ENCODE measurements around the gene MKRN1. TPM values are rescaled to one million over a fixed set of nuclear protein-coding genes. Genes with fewer than 3 reads are reported as not detected.

Gene MKRN1
- total RNA-seq, 4 donors from 2014 or later: 100 to 194 (median 105) TPM

DNA sequence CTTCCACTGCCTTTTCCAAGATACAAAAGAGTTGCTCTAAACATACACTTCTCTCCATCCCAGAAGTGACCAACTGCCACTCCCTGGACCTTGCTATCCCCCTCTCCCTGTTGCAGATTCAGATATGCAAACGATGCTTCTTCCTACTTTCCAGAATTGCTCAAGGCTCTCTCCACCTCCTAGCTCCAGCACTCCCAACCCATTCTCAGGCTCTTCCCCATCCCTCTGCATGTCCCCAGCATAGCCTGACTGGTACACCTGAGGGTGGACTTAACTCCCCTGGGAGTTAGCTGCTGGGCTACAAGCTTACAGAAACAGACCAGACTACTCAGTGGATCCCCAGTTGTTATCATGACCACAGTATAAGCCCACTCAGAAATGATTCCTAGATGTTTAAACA lies 27.6 kb downstream of the MKRN1 start:
- DNase-seq: no peak
- no peaks in the 10 kb centered on the region for H3K9me3 ChIP-seq
- TF ChIP-seq CTCF (IDR thresholded peaks at IDR 0.05) (no peak), POLR2A (IDR thresholded peaks at IDR 0.05) (no peak)
- peaks cover 0 to 5% (median 0%) of the 10 kb centered on the region in 4 donors for H3K4me1 ChIP-seq
- H3K27me3 ChIP-seq: no peaks in the 10 kb centered on the region
- no peak overlapping the region for H3K27ac ChIP-seq
- H3K4me3 ChIP-seq: no peak overlapping the region
- peaks cover 0 to 47% (median 0%) of the 10 kb centered on the region in 3 donors for H3K36me3 ChIP-seq

- Histone ChIP-seq H3K9me3 (no peaks in the 10 kb centered on the region), H3K27ac (no peak overlapping the region), H3K4me3 (no peak overlapping the region), H3K36me3 (peaks cover 0 to 19% (median 0%) of the 10 kb centered on the region in 3 donors), H3K4me1 (no peaks in the 10 kb centered on the region), H3K27me3 (no peaks in the 10 kb centered on the region)
- no peak for DNase-seq
- TF ChIP-seq CTCF (IDR thresholded peaks at IDR 0.05) (no peak), POLR2A (IDR thresholded peaks at IDR 0.05) (no peak)
Measured at GRCh38 chr7:140448781-140449480, 30.4 kb downstream of the MKRN1 start.

DNA sequence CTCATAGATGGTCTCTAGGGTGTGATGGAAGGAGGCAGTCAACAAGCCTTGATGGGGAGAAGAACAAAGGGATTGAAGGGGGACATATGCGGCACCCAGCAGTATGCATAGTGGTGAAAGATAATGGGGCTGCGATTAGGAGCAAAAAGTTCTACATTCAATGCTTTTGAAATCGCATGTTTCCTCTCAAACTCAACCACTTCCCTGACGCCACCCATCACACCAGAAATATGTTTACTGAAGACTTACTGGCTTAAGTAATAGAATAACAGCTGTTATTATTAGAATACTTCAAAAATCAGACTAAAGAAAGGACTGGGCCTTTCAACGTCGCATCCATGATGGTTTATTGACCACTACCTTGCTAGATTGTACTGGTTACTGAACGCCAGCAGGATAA lies 31.5 kb downstream of the MKRN1 start:
- no peak overlapping the region for H3K27ac ChIP-seq
- TF ChIP-seq CTCF (IDR thresholded peaks at IDR 0.05): no peak
- H3K4me3 ChIP-seq: no peak overlapping the region
- H3K4me1 ChIP-seq: no peaks in the 10 kb centered on the region
- no peaks in the 10 kb centered on the region for H3K9me3 ChIP-seq
- peaks cover 0 to 8% (median 0%) of the 10 kb centered on the region in 3 donors for H3K36me3 ChIP-seq
- H3K27me3 ChIP-seq: no peaks in the 10 kb centered on the region
- DNase-seq: no peak

GRCh38 chr7:140446467-140446866 lies 32.8 kb downstream of the MKRN1 start:
- TF ChIP-seq CTCF (IDR thresholded peaks at IDR 0.05): no peak
- no peak for TF ChIP-seq POLR2A (IDR thresholded peaks at IDR 0.05)

GRCh38 chr7:140441519-140441918 lies 37.8 kb downstream of the MKRN1 start:
- no peak overlapping the region for H3K4me3 ChIP-seq
- TF ChIP-seq CTCF (IDR thresholded peaks at IDR 0.05) (no peak), POLR2A (IDR thresholded peaks at IDR 0.05) (no peak)
- no peak for DNase-seq
- H3K4me1 ChIP-seq: no peaks in the 10 kb centered on the region
- H3K27ac ChIP-seq: no peak overlapping the region
- H3K27me3 ChIP-seq: no peaks in the 10 kb centered on the region
- H3K9me3 ChIP-seq: no peaks in the 10 kb centered on the region
- no peaks in the 10 kb centered on the region for H3K36me3 ChIP-seq

More at GRCh38 chr7:140446467-140446866, 32.8 kb downstream of the MKRN1 start:
- Histone ChIP-seq H3K27me3 (no peaks in the 10 kb centered on the region), H3K4me3 (no peak overlapping the region), H3K9me3 (no peaks in the 10 kb centered on the region), H3K4me1 (no peaks in the 10 kb centered on the region), H3K36me3 (no peaks in the 10 kb centered on the region), H3K27ac (no peak overlapping the region)
- no peak for DNase-seq

All from Peyer's patch (tissue), 4 donors.